ENCODE results near the gene CADPS. TPM values are rescaled to one million over a fixed set of nuclear protein-coding genes. Genes with fewer than 3 reads are reported as not detected.

The CADPS gene
- total RNA-seq, 1 experiment from 2014 or later, result not detected

DNA sequence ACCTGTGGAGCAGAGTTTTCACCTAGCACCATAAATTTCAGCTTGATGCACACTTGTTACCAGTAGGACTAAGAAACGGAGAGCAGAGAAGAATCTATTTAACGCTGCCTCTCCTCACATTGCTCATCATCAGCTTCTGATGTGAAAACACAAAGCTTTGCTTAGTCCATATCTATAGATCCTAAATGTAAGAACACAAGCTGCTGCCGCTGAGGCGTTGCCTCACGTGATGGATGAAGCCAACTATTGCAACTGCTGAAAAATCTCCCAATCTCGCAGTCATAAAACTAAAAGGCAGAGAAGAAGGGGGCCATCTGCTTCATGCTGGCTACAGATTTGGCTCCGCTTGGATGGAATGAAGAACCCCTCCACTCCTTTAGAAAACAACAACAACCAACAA is 42.7 kb downstream of the CADPS start:
- Histone ChIP-seq H3K27me3 (ENCODE audit: insufficient read depth, low read depth) (no peaks in the 10 kb centered on the region), H3K4me3 (no peak overlapping the region), H3K79me2 (ENCODE audit: low read depth) (no peaks in the 10 kb centered on the region), H3K27ac (no peak overlapping the region), H3K9me2 (ENCODE audit: insufficient read depth) (no peaks in the 10 kb centered on the region), H3K36me3 (ENCODE audit: low read depth) (no peaks in the 10 kb centered on the region), H2AFZ (no peak overlapping the region), H3F3A (ENCODE audit: insufficient read depth, low read depth) (no peaks in the 10 kb centered on the region), H3K4me2 (no peak overlapping the region), H3K4me1 (replicated peaks; ENCODE audit: insufficient read depth) (no peaks in the 10 kb centered on the region), H4K20me1 (ENCODE audit: insufficient read depth) (no peaks in the 10 kb centered on the region), H3K9me3 (ENCODE audit: insufficient read depth, low read depth) (no peaks in the 10 kb centered on the region)
- intact Hi-C loops (cut with micrococcal nuclease; ENCODE audit: unreplicated experiment), result no loop called here
- TF ChIP-seq EZH2 (IDR thresholded peaks at IDR 0.05; ENCODE audit: low read depth), result no peak
- TF ChIP-seq, protein P1, sequence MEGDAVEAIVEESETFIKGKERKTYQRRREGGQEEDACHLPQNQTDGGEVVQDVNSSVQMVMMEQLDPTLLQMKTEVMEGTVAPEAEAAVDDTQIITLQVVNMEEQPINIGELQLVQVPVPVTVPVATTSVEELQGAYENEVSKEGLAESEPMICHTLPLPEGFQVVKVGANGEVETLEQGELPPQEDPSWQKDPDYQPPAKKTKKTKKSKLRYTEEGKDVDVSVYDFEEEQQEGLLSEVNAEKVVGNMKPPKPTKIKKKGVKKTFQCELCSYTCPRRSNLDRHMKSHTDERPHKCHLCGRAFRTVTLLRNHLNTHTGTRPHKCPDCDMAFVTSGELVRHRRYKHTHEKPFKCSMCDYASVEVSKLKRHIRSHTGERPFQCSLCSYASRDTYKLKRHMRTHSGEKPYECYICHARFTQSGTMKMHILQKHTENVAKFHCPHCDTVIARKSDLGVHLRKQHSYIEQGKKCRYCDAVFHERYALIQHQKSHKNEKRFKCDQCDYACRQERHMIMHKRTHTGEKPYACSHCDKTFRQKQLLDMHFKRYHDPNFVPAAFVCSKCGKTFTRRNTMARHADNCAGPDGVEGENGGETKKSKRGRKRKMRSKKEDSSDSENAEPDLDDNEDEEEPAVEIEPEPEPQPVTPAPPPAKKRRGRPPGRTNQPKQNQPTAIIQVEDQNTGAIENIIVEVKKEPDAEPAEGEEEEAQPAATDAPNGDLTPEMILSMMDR (conservative IDR thresholded peaks at IDR 0.05), result no peak
- DNase-seq, result no peak
- ChIA-PET CTCF (no interaction called here), POLR2A (ENCODE audit: unreplicated experiment) (no interaction called here)
- BruUV-seq (replicated peaks), result no TSS peak

DNA sequence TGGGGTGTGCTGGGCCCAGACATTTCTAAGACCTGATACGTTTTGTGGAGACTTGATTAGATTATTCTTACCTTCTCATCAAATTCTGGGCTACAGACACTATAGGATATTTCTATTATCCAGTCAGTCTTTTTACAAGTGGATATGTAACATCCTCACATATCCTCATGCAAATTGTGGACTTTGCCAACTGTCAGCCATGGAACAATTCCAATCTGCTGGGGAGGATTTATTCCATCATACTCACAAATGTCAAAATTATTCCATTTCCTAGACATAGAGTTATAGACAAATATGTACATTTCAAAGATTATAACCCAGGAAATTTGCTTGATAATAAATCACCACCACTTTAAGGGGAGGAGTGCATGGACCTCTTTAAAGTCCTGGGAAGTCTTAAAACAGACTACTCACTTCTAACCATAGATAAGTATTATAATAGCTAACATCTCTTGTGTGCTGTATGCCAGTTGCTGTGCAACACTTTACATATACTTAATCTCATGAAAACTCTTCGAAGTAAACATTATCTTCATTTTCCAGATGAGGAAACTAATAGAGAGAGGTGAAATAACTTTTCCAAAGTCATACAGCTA is 44.4 kb downstream of the CADPS start:
- no peak for TF ChIP-seq EZH2 (IDR thresholded peaks at IDR 0.05; ENCODE audit: low read depth)
- TF ChIP-seq, protein P1 (conservative IDR thresholded peaks at IDR 0.05), result no peak
- no peak overlapping the region for H3K27ac ChIP-seq
- intact Hi-C loops (cut with micrococcal nuclease; ENCODE audit: unreplicated experiment), result no loop called here
- BruUV-seq (replicated peaks), result no TSS peak
- no peaks in the 10 kb centered on the region for H3F3A ChIP-seq (ENCODE audit: insufficient read depth, low read depth)
- no peaks in the 10 kb centered on the region for H3K36me3 ChIP-seq (ENCODE audit: low read depth)
- no peaks in the 10 kb centered on the region for H3K4me1 ChIP-seq (replicated peaks; ENCODE audit: insufficient read depth)
- H3K79me2 ChIP-seq (ENCODE audit: low read depth), result no peaks in the 10 kb centered on the region
- H2AFZ ChIP-seq, result no peak overlapping the region
- no peak overlapping the region for H3K4me2 ChIP-seq
- no peaks in the 10 kb centered on the region for H3K9me3 ChIP-seq (ENCODE audit: insufficient read depth, low read depth)
- DNase-seq, result no peak
- H4K20me1 ChIP-seq (ENCODE audit: insufficient read depth), result no peaks in the 10 kb centered on the region
- ChIA-PET POLR2A (ENCODE audit: unreplicated experiment) (no interaction called here), CTCF (no interaction called here)
- no peaks in the 10 kb centered on the region for H3K9me2 ChIP-seq (ENCODE audit: insufficient read depth)
- no peak overlapping the region for H3K4me3 ChIP-seq
- H3K27me3 ChIP-seq (ENCODE audit: insufficient read depth, low read depth), result no peaks in the 10 kb centered on the region

DNA sequence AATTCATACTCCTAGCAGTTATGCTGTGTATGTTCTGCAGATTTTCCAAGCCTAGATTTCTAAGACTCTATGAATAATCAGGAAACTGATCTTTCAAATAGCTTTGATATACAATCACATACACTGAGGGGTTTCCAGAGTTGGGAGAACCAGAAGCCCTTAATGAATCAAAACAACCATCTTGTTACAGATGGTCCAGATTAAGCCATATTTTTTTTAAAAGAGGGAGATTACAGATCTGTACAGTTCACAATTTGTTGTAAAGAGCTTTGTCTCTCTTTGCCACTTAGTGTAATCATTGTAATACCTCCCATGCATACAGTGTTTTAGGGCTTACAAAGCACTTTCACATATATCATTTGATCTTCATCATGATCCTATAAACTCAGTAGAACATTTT is 47.7 kb downstream of the CADPS start:
- intact Hi-C loops (cut with micrococcal nuclease; ENCODE audit: unreplicated experiment), result no loop called here
- Histone ChIP-seq H3F3A (ENCODE audit: insufficient read depth, low read depth) (no peaks in the 10 kb centered on the region), H3K4me2 (no peak overlapping the region), H4K20me1 (ENCODE audit: insufficient read depth) (no peaks in the 10 kb centered on the region), H3K4me1 (replicated peaks; ENCODE audit: insufficient read depth) (no peaks in the 10 kb centered on the region), H3K27ac (no peak overlapping the region), H3K9me3 (ENCODE audit: insufficient read depth, low read depth) (no peaks in the 10 kb centered on the region), H3K79me2 (ENCODE audit: low read depth) (no peaks in the 10 kb centered on the region), H3K4me3 (no peak overlapping the region), H2AFZ (no peak overlapping the region), H3K9me2 (ENCODE audit: insufficient read depth) (no peaks in the 10 kb centered on the region), H3K27me3 (ENCODE audit: insufficient read depth, low read depth) (no peaks in the 10 kb centered on the region), H3K36me3 (ENCODE audit: low read depth) (no peaks in the 10 kb centered on the region)
- TF ChIP-seq EZH2 (IDR thresholded peaks at IDR 0.05; ENCODE audit: low read depth), result no peak
- TF ChIP-seq, protein P1 (conservative IDR thresholded peaks at IDR 0.05), result no peak
- CTCF ChIA-PET, result no interaction called here
- BruUV-seq (replicated peaks), result no TSS peak
- DNase-seq, result no peak
- POLR2A ChIA-PET (ENCODE audit: unreplicated experiment), result no interaction called here

Data from PC-9 (cell line).